Ishikawa (cell line): ENCODE measurements around the gene RGS16.

Experiments used
- CEBPB ChIP-seq: IDR thresholded peaks from 2 replicates; pipeline ENCODE4 v1.6.1; 2012
- CREB1 ChIP-seq: IDR thresholded peaks from 2 replicates; pipeline ENCODE4 v1.6.1; 2012; ENCODE audit warnings: low read depth
- EGR1 ChIP-seq: IDR thresholded peaks from 2 replicates; pipeline ENCODE4 v1.6.1; 2012
- EP300 ChIP-seq: IDR thresholded peaks from 2 replicates; pipeline ENCODE4 v1.6.1; 2012; ENCODE audit warnings: borderline replicate concordance
- FOXM1 ChIP-seq: IDR thresholded peaks from 2 replicates; pipeline ENCODE4 v1.6.1; 2012; ENCODE audit warnings: low read depth, borderline replicate concordance
- NFIC ChIP-seq: IDR thresholded peaks from 2 replicates; pipeline ENCODE4 v1.6.1; 2012
- RAD21 ChIP-seq: IDR thresholded peaks from 2 replicates; pipeline ENCODE4 v1.6.1; 2012; ENCODE audit warnings: low read depth
- TAF1 ChIP-seq: IDR thresholded peaks from 2 replicates; pipeline ENCODE4 v1.6.1; 2012; ENCODE audit warnings: low read depth, mild to moderate bottlenecking
- TCF12 ChIP-seq: IDR thresholded peaks from 2 replicates; pipeline ENCODE4 v1.6.1; 2012; ENCODE audit warnings: low read depth
- TEAD4 ChIP-seq: IDR thresholded peaks from 2 replicates; pipeline ENCODE4 v1.6.1; 2012
- YY1 ChIP-seq: IDR thresholded peaks from 2 replicates; pipeline ENCODE4 v1.6.1; 2012; ENCODE audit warnings: low read depth
- ZBTB7A ChIP-seq: IDR thresholded peaks from 2 replicates; pipeline ENCODE4 v1.6.1; 2012; ENCODE audit warnings: low read depth
- TF ChIP-seq, protein P1 (sequence below): IDR thresholded peaks from 2 replicates; pipeline ENCODE4 v1.6.1; 2012
- TF ChIP-seq, protein P2 (sequence below): IDR thresholded peaks from 2 replicates; pipeline ENCODE4 v1.6.1; 2012
- TF ChIP-seq, protein P3 (sequence below): IDR thresholded peaks from 2 replicates; pipeline ENCODE4 v1.6.1; 2012; ENCODE audit warnings: low read depth, mild to moderate bottlenecking

The RGS16 gene

DNA sequence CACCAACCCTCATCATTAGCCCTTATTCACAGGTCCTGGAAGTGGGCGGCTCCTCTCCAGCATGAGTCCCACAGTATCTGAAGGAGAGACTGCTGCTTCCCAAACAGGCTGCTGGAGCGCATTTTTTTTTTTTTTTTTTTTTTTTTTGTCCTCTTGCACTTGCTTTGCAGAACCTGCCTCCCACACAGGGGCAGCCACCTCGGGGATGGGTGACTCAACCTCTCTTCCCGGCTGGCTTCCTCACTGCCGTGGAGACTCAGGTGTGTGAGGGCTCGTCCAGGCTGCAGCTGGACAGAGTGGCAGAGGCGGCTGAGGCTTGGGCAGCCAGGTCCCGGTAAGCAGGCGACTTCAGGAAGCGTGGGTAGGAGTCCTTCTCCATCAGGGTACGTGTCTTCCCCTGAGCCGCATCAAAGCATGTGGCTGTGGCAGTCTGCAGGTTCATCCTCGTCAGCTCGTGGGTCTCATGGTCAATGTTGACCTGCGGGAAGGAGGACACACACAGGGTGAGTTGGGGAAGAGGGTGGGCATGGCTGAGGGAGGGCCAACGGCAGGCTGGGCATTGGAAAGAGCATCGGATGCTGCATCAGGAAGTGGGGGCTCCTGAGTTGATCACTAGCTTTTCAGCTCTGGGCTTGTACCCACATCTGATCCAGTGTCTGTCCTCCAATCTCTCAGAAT, 4.0 kb downstream of the RGS16 start:
- TF ChIP-seq FOXM1 (no peak), RAD21 (no peak), TAF1 (no peak), CEBPB (no peak), ZBTB7A (no peak), TEAD4 (no peak), EGR1 (no peak), CREB1 (no peak), NFIC (no peak), YY1 (no peak), TCF12 (no peak), EP300 (no peak)
- TF ChIP-seq, protein P1, sequence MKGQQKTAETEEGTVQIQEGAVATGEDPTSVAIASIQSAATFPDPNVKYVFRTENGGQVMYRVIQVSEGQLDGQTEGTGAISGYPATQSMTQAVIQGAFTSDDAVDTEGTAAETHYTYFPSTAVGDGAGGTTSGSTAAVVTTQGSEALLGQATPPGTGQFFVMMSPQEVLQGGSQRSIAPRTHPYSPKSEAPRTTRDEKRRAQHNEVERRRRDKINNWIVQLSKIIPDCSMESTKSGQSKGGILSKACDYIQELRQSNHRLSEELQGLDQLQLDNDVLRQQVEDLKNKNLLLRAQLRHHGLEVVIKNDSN: no peak
- TF ChIP-seq, protein P2, sequence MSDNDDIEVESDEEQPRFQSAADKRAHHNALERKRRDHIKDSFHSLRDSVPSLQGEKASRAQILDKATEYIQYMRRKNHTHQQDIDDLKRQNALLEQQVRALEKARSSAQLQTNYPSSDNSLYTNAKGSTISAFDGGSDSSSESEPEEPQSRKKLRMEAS: no peak
- TF ChIP-seq, protein P3, sequence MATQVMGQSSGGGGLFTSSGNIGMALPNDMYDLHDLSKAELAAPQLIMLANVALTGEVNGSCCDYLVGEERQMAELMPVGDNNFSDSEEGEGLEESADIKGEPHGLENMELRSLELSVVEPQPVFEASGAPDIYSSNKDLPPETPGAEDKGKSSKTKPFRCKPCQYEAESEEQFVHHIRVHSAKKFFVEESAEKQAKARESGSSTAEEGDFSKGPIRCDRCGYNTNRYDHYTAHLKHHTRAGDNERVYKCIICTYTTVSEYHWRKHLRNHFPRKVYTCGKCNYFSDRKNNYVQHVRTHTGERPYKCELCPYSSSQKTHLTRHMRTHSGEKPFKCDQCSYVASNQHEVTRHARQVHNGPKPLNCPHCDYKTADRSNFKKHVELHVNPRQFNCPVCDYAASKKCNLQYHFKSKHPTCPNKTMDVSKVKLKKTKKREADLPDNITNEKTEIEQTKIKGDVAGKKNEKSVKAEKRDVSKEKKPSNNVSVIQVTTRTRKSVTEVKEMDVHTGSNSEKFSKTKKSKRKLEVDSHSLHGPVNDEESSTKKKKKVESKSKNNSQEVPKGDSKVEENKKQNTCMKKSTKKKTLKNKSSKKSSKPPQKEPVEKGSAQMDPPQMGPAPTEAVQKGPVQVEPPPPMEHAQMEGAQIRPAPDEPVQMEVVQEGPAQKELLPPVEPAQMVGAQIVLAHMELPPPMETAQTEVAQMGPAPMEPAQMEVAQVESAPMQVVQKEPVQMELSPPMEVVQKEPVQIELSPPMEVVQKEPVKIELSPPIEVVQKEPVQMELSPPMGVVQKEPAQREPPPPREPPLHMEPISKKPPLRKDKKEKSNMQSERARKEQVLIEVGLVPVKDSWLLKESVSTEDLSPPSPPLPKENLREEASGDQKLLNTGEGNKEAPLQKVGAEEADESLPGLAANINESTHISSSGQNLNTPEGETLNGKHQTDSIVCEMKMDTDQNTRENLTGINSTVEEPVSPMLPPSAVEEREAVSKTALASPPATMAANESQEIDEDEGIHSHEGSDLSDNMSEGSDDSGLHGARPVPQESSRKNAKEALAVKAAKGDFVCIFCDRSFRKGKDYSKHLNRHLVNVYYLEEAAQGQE: no peak

- no peak for TF ChIP-seq FOXM1
- TF ChIP-seq, protein P3: no peak
Measured at GRCh38 chr1:182599339-182599738, 4.8 kb downstream of the RGS16 start.

GRCh38 chr1:182598296-182598695, 5.9 kb downstream of the RGS16 start:
- no peak for TF ChIP-seq YY1
- TF ChIP-seq RAD21: no peak
- TF ChIP-seq, protein P3: no peak
- TF ChIP-seq EGR1: no peak
- no peak for TF ChIP-seq FOXM1
- TF ChIP-seq, protein P1: no peak
- no peak for TF ChIP-seq EP300
- TF ChIP-seq TAF1: no peak
- no peak for TF ChIP-seq TEAD4
- no peak for TF ChIP-seq CREB1
- no peak for TF ChIP-seq CEBPB
- TF ChIP-seq TCF12: no peak
- TF ChIP-seq, protein P2: no peak

DNA sequence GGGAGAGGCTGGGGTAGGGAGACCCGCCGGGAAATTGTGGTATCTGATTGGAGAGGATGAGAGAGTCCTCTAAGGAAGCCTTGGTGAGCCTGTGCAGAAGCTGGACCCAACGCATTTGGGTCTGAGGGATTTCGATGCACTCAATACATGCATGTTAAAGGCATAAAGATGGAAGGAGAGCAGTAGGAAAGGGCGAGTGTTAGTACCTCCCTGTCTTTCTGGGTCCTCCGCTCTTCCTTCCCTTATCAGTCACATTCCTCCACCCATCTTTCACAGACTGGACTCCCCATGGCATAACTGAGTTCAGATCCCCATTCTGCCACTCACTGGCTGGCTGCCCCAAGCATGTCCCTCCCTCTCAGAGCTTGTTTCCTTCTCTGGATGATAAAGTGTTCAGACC, 7.3 kb downstream of the RGS16 start:
- TF ChIP-seq ZBTB7A (no peak), RAD21 (no peak), EP300 (no peak), TCF12 (no peak), TEAD4 (no peak), CEBPB (no peak), TAF1 (no peak)
